Measurements from ENCODE around the gene SS18L1.

- TF ChIP-seq CTCF (IDR thresholded peaks at IDR 0.05) (no peak), REST (IDR thresholded peaks at IDR 0.05; ENCODE audit: insufficient read depth in 1 of 2, low read depth in 2 of 2, low read length in 1 of 2) (no peak), SIN3A (IDR thresholded peaks at IDR 0.05; ENCODE audit: borderline replicate concordance, insufficient read depth, low read depth, low read length) (no peak)
Observed at GRCh38 chr20:62123450-62124118, 20.0 kb upstream of the SS18L1 start.

Data from Panc1 (cell line).